SK-N-SH treated with all-trans-retinoic acid at 6 μM for 48 hours (cell line): Measurements from ENCODE around the gene ZNF320.
A peak's percentile ranks its signal among the peaks of the same experiment; 100 is the strongest.
"Not testable (repeated sequence)": the region's sequence is repeated elsewhere in the genome, so short reads cannot be mapped to it uniquely, and the experiment has no call there.

Source experiments
- ATAC-seq: fragments of 200-7000 bp; cut with Tn5 transposase; 3 replicates; pipeline ENCODE4 v1.9.1; 2020; ENCODE audit warnings: mild to moderate bottlenecking, moderate library complexity
- ARNTL ChIP-seq: fragments of 450-650 bp; formaldehyde crosslinking; IDR thresholded peaks from 2 replicates; pipeline ENCODE4 v1.5.0; 2020; ENCODE audit warnings: low read depth, mild to moderate bottlenecking, moderate library complexity, borderline replicate concordance
- BACH2 ChIP-seq: fragments of 250-450 bp; sonication (Bioruptor Pico); IDR thresholded peaks from 2 replicates; pipeline ENCODE4 v1.9.0; 2021; ENCODE audit warnings: mild to moderate bottlenecking, borderline replicate concordance
- CSDC2 ChIP-seq: fragments of 250-450 bp; sonication (Bioruptor Pico); IDR thresholded peaks from 2 replicates; pipeline ENCODE4 v1.5.0; 2020; ENCODE audit warnings: mild to moderate bottlenecking, moderate library complexity
- ESRRG ChIP-seq: fragments of 250-450 bp; sonication (Bioruptor Pico); IDR thresholded peaks from 2 replicates; pipeline ENCODE4 v1.6.1; 2021; ENCODE audit warnings: mild to moderate bottlenecking
- GLIS3 ChIP-seq: fragments of 250-450 bp; sonication (Bioruptor Pico); IDR thresholded peaks from 2 replicates; pipeline ENCODE4 v1.5.0; 2020; ENCODE audit warnings: mild to moderate bottlenecking, moderate library complexity
- ISL1 ChIP-seq: fragments of 250-450 bp; sonication (Bioruptor Pico); IDR thresholded peaks from 2 replicates; pipeline ENCODE4 v2.1.2; 2022; ENCODE audit warnings: mild to moderate bottlenecking, moderate library complexity
- OSR1 ChIP-seq: fragments of 250-450 bp; sonication (Bioruptor Pico); IDR thresholded peaks from 2 replicates; pipeline ENCODE4 v1.8.0; 2022; ENCODE audit warnings: moderate library complexity, mild to moderate bottlenecking, inconsistent platforms
- PPARA ChIP-seq: fragments of 250-450 bp; sonication (Bioruptor Pico); IDR thresholded peaks from 2 replicates; pipeline ENCODE4 v1.5.0; 2020; ENCODE audit warnings: mild to moderate bottlenecking, borderline replicate concordance
- TCF4 ChIP-seq: fragments of 250-450 bp; sonication (Bioruptor Pico); IDR thresholded peaks from 2 replicates; pipeline ENCODE4 v1.8.0; 2021; ENCODE audit warnings: mild to moderate bottlenecking, moderate library complexity, borderline replicate concordance
- TOX ChIP-seq: fragments of 250-450 bp; sonication (Bioruptor Pico); IDR thresholded peaks from 2 replicates; pipeline ENCODE4 v1.8.0; 2021; ENCODE audit warnings: mild to moderate bottlenecking, moderate library complexity, borderline replicate concordance
- ZC3H10 ChIP-seq: fragments of 250-450 bp; sonication (Bioruptor Pico); IDR thresholded peaks from 2 replicates; pipeline ENCODE4 v1.5.1; 2021; ENCODE audit warnings: mild to moderate bottlenecking, moderate library complexity
- ZFP30 ChIP-seq: fragments of 450-650 bp; formaldehyde crosslinking; IDR thresholded peaks from 2 replicates; pipeline ENCODE4 v1.5.0; 2022; ENCODE audit warnings: mild to moderate bottlenecking, moderate library complexity
- ZNF565 ChIP-seq: fragments of 450-650 bp; formaldehyde crosslinking; conservative IDR thresholded peaks from 2 replicates; pipeline ENCODE4 v1.5.0; 2020; ENCODE audit warnings: low read depth, mild to moderate bottlenecking, moderate library complexity
- TF ChIP-seq, protein P1 (sequence below): fragments of 250-450 bp; sonication (Bioruptor Pico); IDR thresholded peaks from 2 replicates; pipeline ENCODE4 v1.5.0; 2020; ENCODE audit warnings: mild to moderate bottlenecking, moderate library complexity
- TF ChIP-seq, protein P2 (sequence below): fragments of 250-450 bp; sonication (Bioruptor Pico); IDR thresholded peaks from 2 replicates; pipeline ENCODE4 v1.5.1; 2021; ENCODE audit warnings: mild to moderate bottlenecking, moderate library complexity
- TF ChIP-seq, protein P3 (sequence below): fragments of 250-450 bp; sonication (Bioruptor Pico); IDR thresholded peaks from 2 replicates; pipeline ENCODE4 v1.8.0; 2020; ENCODE audit warnings: mild to moderate bottlenecking, moderate library complexity, borderline replicate concordance
- TF ChIP-seq, protein P4 (sequence below): fragments of 250-450 bp; sonication (Bioruptor Pico); IDR thresholded peaks from 2 replicates; pipeline ENCODE4 v1.8.0; 2021; ENCODE audit warnings: low read depth, mild to moderate bottlenecking, moderate library complexity, borderline replicate concordance

Gene ZNF320

DNA sequence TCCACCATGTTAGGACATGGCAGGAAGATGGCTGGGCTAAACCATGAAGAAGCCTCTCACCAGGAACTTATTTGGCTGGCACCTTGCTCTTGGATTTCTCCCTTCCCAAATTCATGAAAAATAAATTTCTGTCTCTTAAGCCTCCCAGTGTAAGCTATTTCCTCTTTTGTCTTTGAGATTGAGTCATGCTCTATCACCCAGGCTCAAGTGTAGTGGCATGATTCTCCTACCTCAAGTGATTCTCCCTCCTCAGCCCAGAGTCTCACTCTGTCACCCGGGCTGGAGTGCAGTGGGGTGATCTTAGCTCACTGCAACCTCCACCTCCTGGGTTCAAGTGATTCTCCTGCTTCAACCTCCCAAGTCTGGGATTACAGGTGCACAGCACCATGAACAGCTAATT lies 13.2 kb upstream of the ZNF320 start (continued):
- no peak for TF ChIP-seq ISL1 (CRISPR knock-in tag)
- no peak for TF ChIP-seq BACH2 (CRISPR knock-in tag)
- no peak for TF ChIP-seq ZFP30

DNA sequence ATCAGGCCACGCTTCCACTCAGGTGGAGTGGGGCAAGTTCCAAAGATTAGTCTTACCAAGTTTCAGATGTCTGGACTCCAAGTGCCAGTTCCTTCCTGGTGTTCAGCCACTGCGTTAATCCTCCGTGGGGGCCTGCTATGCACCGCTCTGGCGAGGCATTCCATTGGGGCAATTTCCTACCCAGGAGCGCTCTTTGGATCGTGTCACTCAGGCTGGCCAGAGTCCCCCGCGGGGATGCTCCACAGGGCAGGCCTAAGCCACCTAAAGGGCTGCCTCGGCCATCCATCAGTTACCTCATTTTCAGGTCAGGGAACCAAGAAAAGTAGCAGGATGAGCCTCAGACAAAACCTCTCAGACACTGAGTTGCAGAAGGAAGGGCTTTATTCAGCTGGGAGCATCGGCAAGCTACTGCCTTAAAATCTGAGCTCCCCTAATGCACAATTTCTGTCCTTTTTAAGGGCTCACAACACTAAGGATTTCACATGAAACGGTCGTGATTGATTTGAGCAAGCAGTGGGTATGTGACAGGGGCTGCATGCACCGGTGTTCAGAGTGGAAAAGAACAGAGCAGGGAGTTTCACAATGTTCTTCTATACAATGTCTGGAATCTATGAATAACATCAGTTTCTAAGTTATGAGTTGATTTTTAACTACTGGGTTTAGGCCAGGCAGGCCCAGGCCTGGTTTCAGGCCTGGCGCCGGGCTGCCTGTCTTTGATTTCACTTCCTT lies 6.8 kb upstream of the ZNF320 start:
- not testable (repeated sequence) for ATAC-seq

DNA sequence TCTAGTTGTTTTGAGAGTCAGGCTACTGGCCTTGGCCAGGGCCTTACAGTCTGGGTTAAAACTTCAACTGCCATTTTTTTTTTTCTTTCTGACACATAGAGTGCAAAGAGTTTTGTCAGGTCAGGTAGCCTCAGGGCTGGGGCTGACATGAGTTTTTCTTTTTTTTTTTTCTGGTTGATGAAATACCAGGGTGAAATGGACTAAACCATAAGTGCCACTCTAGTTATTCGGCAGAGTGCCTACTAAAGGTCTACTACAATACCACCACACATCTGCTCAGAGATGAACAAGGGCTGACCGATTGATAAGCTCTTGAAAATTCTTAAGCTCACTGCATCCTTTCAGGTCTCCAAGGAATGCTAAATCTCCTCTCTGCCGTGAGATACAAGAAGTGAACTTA lies 4.4 kb upstream of the ZNF320 start:
- ATAC-seq: no peak
- TF ChIP-seq PPARA: no peak
- TF ChIP-seq ESRRG (CRISPR knock-in tag): no peak

DNA sequence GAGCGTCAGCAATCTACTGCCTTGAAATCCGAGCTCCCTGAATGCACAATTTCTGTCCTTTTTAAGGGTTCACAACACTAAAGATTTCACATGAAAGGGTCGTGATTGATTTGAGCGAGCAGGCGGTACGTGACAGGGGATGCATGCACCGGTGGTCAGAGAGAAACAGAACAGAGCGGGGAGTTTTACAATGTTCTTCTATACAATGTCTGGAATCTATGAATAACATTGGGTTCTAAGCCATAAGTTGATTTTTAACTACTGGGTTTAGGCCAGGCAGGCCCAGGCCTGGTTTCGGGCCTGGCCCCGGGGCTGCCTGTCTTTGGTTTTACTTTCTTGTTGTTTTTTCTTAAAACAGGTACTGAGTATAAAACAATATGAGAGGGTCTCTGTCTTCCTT lies 1.2 kb upstream of the ZNF320 start:
- ATAC-seq: not testable (repeated sequence)

DNA sequence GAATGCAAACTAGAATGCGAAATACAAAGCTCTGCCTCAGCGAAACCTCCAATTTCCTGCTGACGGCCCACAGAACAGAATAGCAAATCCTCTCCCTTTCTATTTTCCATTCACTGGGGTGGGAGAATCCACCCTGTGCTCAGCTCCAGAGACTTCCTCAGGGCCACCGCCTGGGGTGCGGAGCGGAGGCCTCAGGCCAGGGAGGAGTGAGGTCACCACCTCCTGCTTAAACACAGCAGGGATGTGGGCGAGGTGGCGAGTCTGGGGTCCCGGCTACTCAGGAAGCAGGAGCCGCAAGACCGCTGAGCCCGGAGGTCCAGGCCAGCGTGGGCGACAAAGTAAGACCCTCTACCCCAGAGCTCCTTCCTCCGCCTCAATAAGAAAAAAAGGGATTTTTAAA lies 666 bp upstream of the ZNF320 start:
- ATAC-seq: no peak
- TF ChIP-seq TOX (CRISPR knock-in tag): no peak
- TF ChIP-seq, protein P1, sequence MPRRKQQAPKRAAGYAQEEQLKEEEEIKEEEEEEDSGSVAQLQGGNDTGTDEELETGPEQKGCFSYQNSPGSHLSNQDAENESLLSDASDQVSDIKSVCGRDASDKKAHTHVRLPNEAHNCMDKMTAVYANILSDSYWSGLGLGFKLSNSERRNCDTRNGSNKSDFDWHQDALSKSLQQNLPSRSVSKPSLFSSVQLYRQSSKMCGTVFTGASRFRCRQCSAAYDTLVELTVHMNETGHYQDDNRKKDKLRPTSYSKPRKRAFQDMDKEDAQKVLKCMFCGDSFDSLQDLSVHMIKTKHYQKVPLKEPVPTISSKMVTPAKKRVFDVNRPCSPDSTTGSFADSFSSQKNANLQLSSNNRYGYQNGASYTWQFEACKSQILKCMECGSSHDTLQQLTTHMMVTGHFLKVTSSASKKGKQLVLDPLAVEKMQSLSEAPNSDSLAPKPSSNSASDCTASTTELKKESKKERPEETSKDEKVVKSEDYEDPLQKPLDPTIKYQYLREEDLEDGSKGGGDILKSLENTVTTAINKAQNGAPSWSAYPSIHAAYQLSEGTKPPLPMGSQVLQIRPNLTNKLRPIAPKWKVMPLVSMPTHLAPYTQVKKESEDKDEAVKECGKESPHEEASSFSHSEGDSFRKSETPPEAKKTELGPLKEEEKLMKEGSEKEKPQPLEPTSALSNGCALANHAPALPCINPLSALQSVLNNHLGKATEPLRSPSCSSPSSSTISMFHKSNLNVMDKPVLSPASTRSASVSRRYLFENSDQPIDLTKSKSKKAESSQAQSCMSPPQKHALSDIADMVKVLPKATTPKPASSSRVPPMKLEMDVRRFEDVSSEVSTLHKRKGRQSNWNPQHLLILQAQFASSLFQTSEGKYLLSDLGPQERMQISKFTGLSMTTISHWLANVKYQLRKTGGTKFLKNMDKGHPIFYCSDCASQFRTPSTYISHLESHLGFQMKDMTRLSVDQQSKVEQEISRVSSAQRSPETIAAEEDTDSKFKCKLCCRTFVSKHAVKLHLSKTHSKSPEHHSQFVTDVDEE: no peak
- no peak for TF ChIP-seq GLIS3 (CRISPR knock-in tag)
- TF ChIP-seq, protein P2, sequence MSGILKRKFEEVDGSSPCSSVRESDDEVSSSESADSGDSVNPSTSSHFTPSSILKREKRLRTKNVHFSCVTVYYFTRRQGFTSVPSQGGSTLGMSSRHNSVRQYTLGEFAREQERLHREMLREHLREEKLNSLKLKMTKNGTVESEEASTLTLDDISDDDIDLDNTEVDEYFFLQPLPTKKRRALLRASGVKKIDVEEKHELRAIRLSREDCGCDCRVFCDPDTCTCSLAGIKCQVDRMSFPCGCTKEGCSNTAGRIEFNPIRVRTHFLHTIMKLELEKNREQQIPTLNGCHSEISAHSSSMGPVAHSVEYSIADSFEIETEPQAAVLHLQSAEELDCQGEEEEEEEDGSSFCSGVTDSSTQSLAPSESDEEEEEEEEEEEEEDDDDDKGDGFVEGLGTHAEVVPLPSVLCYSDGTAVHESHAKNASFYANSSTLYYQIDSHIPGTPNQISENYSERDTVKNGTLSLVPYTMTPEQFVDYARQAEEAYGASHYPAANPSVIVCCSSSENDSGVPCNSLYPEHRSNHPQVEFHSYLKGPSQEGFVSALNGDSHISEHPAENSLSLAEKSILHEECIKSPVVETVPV: no peak
- no peak for TF ChIP-seq TCF4 (CRISPR knock-in tag)
- TF ChIP-seq ESRRG (CRISPR knock-in tag): no peak
- TF ChIP-seq ZC3H10: no peak
- no peak for TF ChIP-seq ZNF565 (CRISPR knock-in tag)
- TF ChIP-seq, protein P3, sequence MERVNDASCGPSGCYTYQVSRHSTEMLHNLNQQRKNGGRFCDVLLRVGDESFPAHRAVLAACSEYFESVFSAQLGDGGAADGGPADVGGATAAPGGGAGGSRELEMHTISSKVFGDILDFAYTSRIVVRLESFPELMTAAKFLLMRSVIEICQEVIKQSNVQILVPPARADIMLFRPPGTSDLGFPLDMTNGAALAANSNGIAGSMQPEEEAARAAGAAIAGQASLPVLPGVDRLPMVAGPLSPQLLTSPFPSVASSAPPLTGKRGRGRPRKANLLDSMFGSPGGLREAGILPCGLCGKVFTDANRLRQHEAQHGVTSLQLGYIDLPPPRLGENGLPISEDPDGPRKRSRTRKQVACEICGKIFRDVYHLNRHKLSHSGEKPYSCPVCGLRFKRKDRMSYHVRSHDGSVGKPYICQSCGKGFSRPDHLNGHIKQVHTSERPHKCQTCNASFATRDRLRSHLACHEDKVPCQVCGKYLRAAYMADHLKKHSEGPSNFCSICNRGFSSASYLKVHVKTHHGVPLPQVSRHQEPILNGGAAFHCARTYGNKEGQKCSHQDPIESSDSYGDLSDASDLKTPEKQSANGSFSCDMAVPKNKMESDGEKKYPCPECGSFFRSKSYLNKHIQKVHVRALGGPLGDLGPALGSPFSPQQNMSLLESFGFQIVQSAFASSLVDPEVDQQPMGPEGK: no peak
- TF ChIP-seq ARNTL: no peak
- no peak for TF ChIP-seq ZFP30

DNA sequence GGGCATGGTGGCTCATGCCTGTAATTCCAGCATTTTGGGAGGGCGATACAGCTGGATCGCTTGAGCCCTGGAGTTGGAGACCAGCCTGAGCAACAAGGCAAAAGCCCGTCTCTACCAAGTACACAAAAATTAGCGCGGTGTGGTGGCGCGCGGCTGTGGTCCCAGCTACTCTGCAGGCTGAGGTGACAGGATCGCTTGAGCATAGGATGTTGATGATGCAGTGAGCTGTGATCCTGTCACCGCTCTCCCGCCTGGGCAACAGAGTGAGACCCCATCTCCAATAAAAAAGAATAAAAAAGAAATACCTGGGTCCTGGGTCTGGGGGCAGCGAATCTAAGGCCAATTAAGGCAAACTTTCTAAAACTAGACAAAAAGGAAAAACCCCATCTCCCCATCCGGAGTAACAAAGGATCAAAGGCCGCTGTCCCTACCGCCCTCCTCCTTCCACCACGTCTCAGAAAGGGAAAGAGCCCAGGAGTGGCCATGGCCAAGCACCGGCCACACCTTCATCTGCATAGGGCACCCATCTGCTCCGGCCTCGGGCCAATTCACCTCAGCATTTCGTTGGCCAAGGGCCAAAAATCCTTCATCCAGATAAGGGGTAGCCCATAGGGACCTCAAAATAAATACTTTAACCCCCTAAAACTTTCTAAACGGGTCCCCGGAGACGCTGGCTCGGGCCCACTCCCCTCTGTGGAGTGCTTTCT lies 851 bp downstream of the ZNF320 start:
- peak; percentile 57 for ATAC-seq
- TF ChIP-seq TOX (CRISPR knock-in tag) (no peak), ESRRG (CRISPR knock-in tag) (no peak), CSDC2 (CRISPR knock-in tag) (no peak), OSR1 (CRISPR knock-in tag) (no peak), TCF4 (CRISPR knock-in tag) (no peak), ARNTL (no peak), ZC3H10 (no peak)
- TF ChIP-seq, protein P2: no peak
- TF ChIP-seq, protein P1: no peak
- TF ChIP-seq, protein P4, sequence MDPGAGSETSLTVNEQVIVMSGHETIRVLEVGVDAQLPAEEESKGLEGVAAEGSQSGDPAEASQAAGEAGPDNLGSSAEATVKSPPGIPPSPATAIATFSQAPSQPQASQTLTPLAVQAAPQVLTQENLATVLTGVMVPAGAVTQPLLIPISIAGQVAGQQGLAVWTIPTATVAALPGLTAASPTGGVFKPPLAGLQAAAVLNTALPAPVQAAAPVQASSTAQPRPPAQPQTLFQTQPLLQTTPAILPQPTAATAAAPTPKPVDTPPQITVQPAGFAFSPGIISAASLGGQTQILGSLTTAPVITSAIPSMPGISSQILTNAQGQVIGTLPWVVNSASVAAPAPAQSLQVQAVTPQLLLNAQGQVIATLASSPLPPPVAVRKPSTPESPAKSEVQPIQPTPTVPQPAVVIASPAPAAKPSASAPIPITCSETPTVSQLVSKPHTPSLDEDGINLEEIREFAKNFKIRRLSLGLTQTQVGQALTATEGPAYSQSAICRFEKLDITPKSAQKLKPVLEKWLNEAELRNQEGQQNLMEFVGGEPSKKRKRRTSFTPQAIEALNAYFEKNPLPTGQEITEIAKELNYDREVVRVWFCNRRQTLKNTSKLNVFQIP (CRISPR knock-in tag): no peak
